Skeletal muscle satellite cell (primary cell): ENCODE data around the gene TSPAN4.

Experiments used
- H3K27me3 ChIP-seq: 2 replicates; pipeline ENCODE4 v1.7.0; 2013; ENCODE audit warnings: low read length; ENCODE audit not compliant: control insufficient read depth, insufficient read depth
- H3K36me3 ChIP-seq: 2 replicates; pipeline ENCODE4 v1.7.0; 2013; ENCODE audit warnings: mild to moderate bottlenecking, control low read depth, low read length; ENCODE audit not compliant: insufficient read depth
- H3K4me1 ChIP-seq: 2 replicates; pipeline ENCODE4 v1.7.0; 2013; ENCODE audit warnings: low read length; ENCODE audit not compliant: control insufficient read depth, insufficient read depth
- H3K4me2 ChIP-seq: 2 replicates; pipeline ENCODE4 v1.7.0; 2013; ENCODE audit warnings: mild to moderate bottlenecking, low read length
- H3K4me3 ChIP-seq: 2 replicates; pipeline ENCODE4 v1.7.0; 2013; ENCODE audit warnings: low read length
- H3K9ac ChIP-seq: 2 replicates; pipeline ENCODE4 v1.7.0; 2013; ENCODE audit warnings: mild to moderate bottlenecking, low read depth, low read length, moderate library complexity
- H3K9me3 ChIP-seq: replicated peaks from 2 replicates; pipeline ENCODE4 v1.7.0; 2013; ENCODE audit warnings: mild to moderate bottlenecking, control low read depth, low read length

Gene TSPAN4

GRCh38 chr11:868802-869201 lies 26.1 kb downstream of the TSPAN4 start:
- H3K4me1 ChIP-seq: peaks cover 9% of the 10 kb centered on the region
- H3K4me3 ChIP-seq: no peak overlapping the region
- H3K9ac ChIP-seq: no peak overlapping the region
- no peak overlapping the region for H3K4me2 ChIP-seq
- no peaks in the 10 kb centered on the region for H3K27me3 ChIP-seq
- H3K36me3 ChIP-seq: peaks cover 36% of the 10 kb centered on the region
- no peaks in the 10 kb centered on the region for H3K9me3 ChIP-seq

DNA sequence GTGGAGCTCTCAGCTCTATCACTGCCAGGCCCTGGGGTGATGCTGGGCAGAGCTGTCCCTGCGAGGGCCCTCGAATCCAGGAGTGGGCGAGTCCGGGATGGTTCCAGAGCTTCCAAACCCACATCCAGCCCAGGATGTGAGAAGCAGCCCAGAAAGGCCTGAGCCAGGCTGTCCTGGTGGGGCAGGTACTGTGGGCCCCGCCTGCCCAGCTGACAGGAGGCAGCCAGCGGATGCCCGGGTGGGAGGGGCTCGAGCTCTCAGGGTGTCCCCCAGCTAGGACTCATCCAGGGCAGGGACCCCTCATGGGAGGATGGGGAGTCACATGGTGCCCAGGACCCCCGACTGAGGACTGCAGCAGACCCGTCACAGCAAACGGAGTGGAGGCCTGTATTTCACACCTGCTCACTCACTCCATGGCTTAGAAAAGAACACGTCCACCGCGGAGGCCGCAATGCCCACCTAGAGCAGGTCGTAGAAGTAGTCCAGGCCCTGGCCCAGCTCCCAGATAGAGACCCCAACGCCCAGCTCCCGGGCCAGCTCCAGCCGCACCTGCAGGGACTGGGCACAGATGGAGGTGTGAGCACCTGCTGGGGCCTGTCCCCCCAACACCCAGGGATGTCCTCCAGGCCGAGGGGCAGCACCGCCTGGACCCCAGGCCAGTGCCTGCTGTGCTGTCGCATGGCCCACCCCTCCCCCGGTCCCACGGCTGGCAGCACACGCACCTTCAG lies 26.9 kb downstream of the TSPAN4 start:
- Histone ChIP-seq H3K4me2 (no peak overlapping the region), H3K4me3 (no peak overlapping the region), H3K9me3 (no peaks in the 10 kb centered on the region), H3K9ac (no peak overlapping the region), H3K27me3 (no peaks in the 10 kb centered on the region), H3K4me1 (peaks cover 9% of the 10 kb centered on the region), H3K36me3 (peaks cover 29% of the 10 kb centered on the region)

DNA sequence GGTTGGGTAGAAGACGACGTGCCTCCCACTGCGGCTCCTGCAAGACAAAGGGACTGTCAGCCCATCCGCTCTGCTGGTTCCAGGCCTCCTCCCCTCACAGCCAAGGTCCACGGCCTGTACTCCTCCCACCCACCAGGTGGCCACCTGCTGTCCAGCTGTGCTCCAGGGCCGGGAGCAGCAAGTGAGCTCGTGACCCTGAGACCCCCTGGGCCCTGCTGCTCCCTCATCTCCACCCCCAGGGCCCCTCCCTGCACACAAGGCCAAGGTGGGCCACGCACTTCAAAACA lies 27.4 kb downstream of the TSPAN4 start:
- Histone ChIP-seq H3K9ac (no peak overlapping the region), H3K4me3 (no peak overlapping the region)

DNA sequence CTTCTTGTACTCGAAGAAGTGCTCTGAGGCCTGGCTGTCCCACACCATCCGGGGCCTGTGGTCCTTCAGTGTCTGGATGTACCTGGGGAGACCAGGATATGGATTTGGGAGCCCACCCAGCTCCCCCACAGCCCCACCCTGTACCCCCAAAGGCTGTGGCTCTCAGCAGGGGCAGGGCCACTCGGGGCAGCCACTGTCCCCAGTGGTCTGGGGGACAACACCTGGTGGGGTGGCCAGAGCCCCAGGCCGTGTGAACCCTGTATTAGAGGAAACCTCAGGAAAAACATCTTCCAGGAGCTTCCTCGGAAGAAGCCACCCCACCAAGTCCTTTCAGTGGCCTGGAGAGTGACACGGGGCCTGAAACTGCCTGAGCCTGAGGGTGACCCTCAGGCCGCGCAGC lies 27.8 kb downstream of the TSPAN4 start:
- peaks cover 22% of the 10 kb centered on the region for H3K36me3 ChIP-seq
- no peak overlapping the region for H3K9ac ChIP-seq
- no peaks in the 10 kb centered on the region for H3K27me3 ChIP-seq
- H3K4me3 ChIP-seq: no peak overlapping the region
- H3K9me3 ChIP-seq: no peaks in the 10 kb centered on the region
- peaks cover 9% of the 10 kb centered on the region for H3K4me1 ChIP-seq
- H3K4me2 ChIP-seq: no peak overlapping the region

More for the DNA sequence above, 27.4 kb downstream of the TSPAN4 start:
- no peak overlapping the region for H3K4me2 ChIP-seq
- peaks cover 9% of the 10 kb centered on the region for H3K4me1 ChIP-seq
- peaks cover 24% of the 10 kb centered on the region for H3K36me3 ChIP-seq
- H3K9me3 ChIP-seq: no peaks in the 10 kb centered on the region
- no peaks in the 10 kb centered on the region for H3K27me3 ChIP-seq

GRCh38 chr11:871472-871871 lies 28.8 kb downstream of the TSPAN4 start:
- H3K27me3 ChIP-seq: no peaks in the 10 kb centered on the region
- no peak overlapping the region for H3K4me3 ChIP-seq
- no peak overlapping the region for H3K9ac ChIP-seq
- no peaks in the 10 kb centered on the region for H3K9me3 ChIP-seq
- H3K36me3 ChIP-seq: peaks cover 17% of the 10 kb centered on the region
- peaks cover 9% of the 10 kb centered on the region for H3K4me1 ChIP-seq
- no peak overlapping the region for H3K4me2 ChIP-seq

- Histone ChIP-seq H3K9ac (no peak overlapping the region), H3K4me1 (peaks cover 9% of the 10 kb centered on the region), H3K27me3 (no peaks in the 10 kb centered on the region), H3K4me2 (no peak overlapping the region), H3K36me3 (peaks cover 8% of the 10 kb centered on the region), H3K4me3 (no peak overlapping the region), H3K9me3 (no peaks in the 10 kb centered on the region)
Observed at GRCh38 chr11:872799-873198, 30.1 kb downstream of the TSPAN4 start.

DNA sequence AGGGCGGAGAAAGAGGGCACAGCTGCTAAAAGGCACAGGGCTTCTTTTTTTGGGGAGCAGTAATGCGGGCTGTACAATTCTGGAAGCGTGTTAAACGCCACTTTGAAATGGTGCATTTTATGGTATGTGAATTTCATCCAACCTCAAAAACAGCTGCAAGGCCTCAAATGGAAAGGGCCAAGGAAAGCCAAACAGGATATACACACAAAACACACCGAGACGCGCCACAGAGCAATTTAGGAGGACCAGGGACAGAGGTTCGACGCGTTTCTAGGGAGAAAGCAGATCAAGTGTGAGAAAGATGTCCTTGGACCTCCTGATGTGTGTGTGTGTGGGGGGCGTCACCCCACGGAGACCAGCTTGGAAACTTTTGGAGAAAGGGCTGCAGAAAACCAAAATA lies 31.1 kb downstream of the TSPAN4 start:
- H3K9ac ChIP-seq: no peak overlapping the region
- H3K4me2 ChIP-seq: no peak overlapping the region
- no peaks in the 10 kb centered on the region for H3K27me3 ChIP-seq
- H3K9me3 ChIP-seq: no peaks in the 10 kb centered on the region
- peaks cover 9% of the 10 kb centered on the region for H3K4me1 ChIP-seq
- peaks cover 7% of the 10 kb centered on the region for H3K36me3 ChIP-seq
- H3K4me3 ChIP-seq: no peak overlapping the region

GRCh38 chr11:875203-875602 lies 32.6 kb downstream of the TSPAN4 start:
- Histone ChIP-seq H3K27me3 (no peaks in the 10 kb centered on the region), H3K4me2 (no peak overlapping the region), H3K4me3 (no peak overlapping the region), H3K4me1 (peaks cover 9% of the 10 kb centered on the region), H3K36me3 (peaks cover 4% of the 10 kb centered on the region), H3K9me3 (no peaks in the 10 kb centered on the region), H3K9ac (no peak overlapping the region)

GRCh38 chr11:875769-876301 lies 33.2 kb downstream of the TSPAN4 start:
- H3K4me2 ChIP-seq: no peak overlapping the region
- H3K36me3 ChIP-seq: peaks cover 4% of the 10 kb centered on the region
- no peaks in the 10 kb centered on the region for H3K27me3 ChIP-seq
- no peak overlapping the region for H3K4me3 ChIP-seq
- H3K9ac ChIP-seq: no peak overlapping the region
- peaks cover 9% of the 10 kb centered on the region for H3K4me1 ChIP-seq
- H3K9me3 ChIP-seq: no peaks in the 10 kb centered on the region

GRCh38 chr11:876545-876944 lies 33.9 kb downstream of the TSPAN4 start:
- H3K9ac ChIP-seq: no peak overlapping the region

GRCh38 chr11:877565-877964 lies 34.9 kb downstream of the TSPAN4 start:
- Histone ChIP-seq H3K4me2 (no peak overlapping the region), H3K27me3 (no peaks in the 10 kb centered on the region), H3K4me1 (no peaks in the 10 kb centered on the region), H3K36me3 (peaks cover 4% of the 10 kb centered on the region), H3K9ac (no peak overlapping the region), H3K4me3 (no peak overlapping the region), H3K9me3 (no peaks in the 10 kb centered on the region)

More at GRCh38 chr11:876545-876944, 33.9 kb downstream of the TSPAN4 start:
- no peaks in the 10 kb centered on the region for H3K9me3 ChIP-seq
- H3K4me1 ChIP-seq: peaks cover 9% of the 10 kb centered on the region
- H3K27me3 ChIP-seq: no peaks in the 10 kb centered on the region
- no peak overlapping the region for H3K4me2 ChIP-seq
- peaks cover 4% of the 10 kb centered on the region for H3K36me3 ChIP-seq
- H3K4me3 ChIP-seq: no peak overlapping the region

DNA sequence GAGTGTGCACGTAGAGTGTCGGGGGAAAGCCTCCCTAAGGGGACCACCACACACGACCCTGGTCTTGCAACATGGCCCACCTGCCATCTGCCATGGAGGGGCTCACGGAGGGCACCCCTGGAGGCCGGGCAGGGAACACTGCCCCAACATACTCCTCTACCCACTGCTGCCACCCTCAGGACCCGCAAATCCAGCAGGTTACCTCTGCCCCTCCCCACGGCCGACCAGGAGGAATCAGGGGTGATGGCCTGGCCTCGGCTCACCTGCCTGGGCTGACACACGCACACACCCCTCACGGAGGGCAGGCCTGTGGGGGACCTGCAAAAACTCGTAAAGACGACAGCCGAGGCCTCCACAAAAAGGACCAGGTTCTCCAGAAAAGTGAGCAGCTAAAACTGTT lies 37.8 kb downstream of the TSPAN4 start:
- Histone ChIP-seq H3K9me3 (no peaks in the 10 kb centered on the region), H3K4me3 (no peak overlapping the region), H3K4me1 (no peaks in the 10 kb centered on the region), H3K9ac (no peak overlapping the region), H3K4me2 (no peak overlapping the region), H3K36me3 (peaks cover 10% of the 10 kb centered on the region), H3K27me3 (no peaks in the 10 kb centered on the region)
